Cardiac ventricle fibroblast (primary cell): Measurements from ENCODE around the gene MALAT1. TPM values are rescaled to one million over a fixed set of nuclear protein-coding genes. Genes with fewer than 3 reads are reported as not detected.

Experiments used
- total RNA-seq: library from RNA; depleted of rRNA; stranded (reverse); fragments of >200 nt; gene quantifications from 2 replicates; pipeline ENCODE4 v1.2.3, GENCODE V29; 2015

The MALAT1 gene
- 5,652 and 8,659 TPM in 2 replicates for total RNA-seq

DNA sequence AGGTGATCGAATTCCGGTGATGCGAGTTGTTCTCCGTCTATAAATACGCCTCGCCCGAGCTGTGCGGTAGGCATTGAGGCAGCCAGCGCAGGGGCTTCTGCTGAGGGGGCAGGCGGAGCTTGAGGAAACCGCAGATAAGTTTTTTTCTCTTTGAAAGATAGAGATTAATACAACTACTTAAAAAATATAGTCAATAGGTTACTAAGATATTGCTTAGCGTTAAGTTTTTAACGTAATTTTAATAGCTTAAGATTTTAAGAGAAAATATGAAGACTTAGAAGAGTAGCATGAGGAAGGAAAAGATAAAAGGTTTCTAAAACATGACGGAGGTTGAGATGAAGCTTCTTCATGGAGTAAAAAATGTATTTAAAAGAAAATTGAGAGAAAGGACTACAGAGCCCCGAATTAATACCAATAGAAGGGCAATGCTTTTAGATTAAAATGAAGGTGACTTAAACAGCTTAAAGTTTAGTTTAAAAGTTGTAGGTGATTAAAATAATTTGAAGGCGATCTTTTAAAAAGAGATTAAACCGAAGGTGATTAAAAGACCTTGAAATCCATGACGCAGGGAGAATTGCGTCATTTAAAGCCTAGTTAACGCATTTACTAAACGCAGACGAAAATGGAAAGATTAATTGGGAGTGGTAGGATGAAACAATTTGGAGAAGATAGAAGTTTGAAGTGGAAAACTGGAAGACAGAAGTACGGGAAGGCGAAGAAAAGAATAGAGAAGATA lies at the start of gene MALAT1:
MALAT1 (plus strand) TSS at position 69 of the 736 bp plus-strand sequence.

DNA sequence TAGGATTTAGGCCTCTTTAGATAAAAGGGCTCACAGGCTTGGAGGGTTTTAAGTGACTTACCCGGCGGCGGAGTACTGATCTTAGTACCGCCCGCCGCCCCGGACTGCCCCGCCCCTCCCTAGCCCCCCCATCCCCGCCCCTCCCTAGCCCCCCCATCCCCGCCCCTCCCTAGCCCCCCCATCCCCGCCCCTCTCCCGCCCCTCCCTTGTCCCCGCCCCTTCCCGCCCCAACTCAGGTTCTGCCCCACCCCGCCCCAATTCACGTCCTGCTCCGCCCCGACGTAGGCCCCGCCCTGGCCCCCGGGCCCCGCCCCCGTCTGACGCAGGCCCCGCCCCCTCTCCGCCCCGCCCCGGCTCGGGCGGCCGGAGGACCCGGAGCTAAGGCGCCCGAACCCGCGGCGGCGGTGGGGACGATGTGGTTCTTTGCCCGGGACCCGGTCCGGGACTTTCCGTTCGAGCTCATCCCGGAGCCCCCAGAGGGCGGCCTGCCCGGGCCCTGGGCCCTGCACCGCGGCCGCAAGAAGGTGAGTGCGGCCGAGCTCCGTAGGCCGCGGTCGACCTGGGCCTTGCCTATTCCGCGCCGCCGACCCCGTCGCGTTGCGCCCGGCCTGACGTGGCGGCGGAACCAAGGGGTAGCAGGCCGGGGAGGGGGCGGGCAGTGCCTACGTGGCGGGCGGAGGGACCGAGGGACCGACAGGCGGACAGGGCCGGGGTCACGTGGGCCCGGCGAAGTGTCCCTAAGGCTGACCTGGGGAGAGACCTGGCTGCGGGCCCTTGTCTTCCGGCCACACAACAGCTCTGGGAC lies 26.1 kb downstream of the MALAT1 start, which contains the start of gene SCYL1:
SCYL1 (plus strand) TSS at position 343 of the 805 bp plus-strand sequence; CDS start at position 414, 71 bp downstream.

Other genes starting within 250 kb of the MALAT1 start
- 5.5 and 7.1 TPM in 2 replicates for gene POLA2, start 237.1 kb upstream of the MALAT1 start, total RNA-seq
- gene CDC42EP2, start 184.2 kb upstream of the MALAT1 start, total RNA-seq = 26.9 and 27.3 TPM in 2 replicates
- 41.3 and 47.1 TPM in 2 replicates for gene DPF2, start 165.2 kb upstream of the MALAT1 start, total RNA-seq
- gene TIGD3, start 144.3 kb upstream of the MALAT1 start, total RNA-seq = 0.37 TPM in 1 of 2 replicates, not detected in the other
- gene SLC25A45, start 116.4 kb upstream of the MALAT1 start, total RNA-seq = 3.9 and 5.4 TPM in 2 replicates
- gene FRMD8, start 112.4 kb upstream of the MALAT1 start, total RNA-seq = 43.5 and 50.6 TPM in 2 replicates
- 105 and 106 TPM in 2 replicates for gene NEAT1, start 76.2 kb upstream of the MALAT1 start, total RNA-seq
- 101 and 106 TPM in 2 replicates for gene SCYL1, start 26.0 kb downstream of the MALAT1 start, total RNA-seq
- gene LTBP3, start 59.3 kb downstream of the MALAT1 start, total RNA-seq = 263 and 277 TPM in 2 replicates
- gene ZNRD2, start 71.4 kb downstream of the MALAT1 start, total RNA-seq = 33.3 and 40.4 TPM in 2 replicates
- 36.1 and 36.3 TPM in 2 replicates for gene FAM89B, start 73.5 kb downstream of the MALAT1 start, total RNA-seq
- 23.9 and 38.8 TPM in 2 replicates for gene EHBP1L1, start 77.0 kb downstream of the MALAT1 start, total RNA-seq
- not detected in 2 replicates for gene KCNK7, start 96.8 kb downstream of the MALAT1 start, total RNA-seq
- gene MAP3K11, start 115.2 kb downstream of the MALAT1 start, total RNA-seq = 18.3 and 18.9 TPM in 2 replicates
- gene PCNX3, start 116.7 kb downstream of the MALAT1 start, total RNA-seq = 26.0 and 29.2 TPM in 2 replicates
- gene SIPA1, start 139.1 kb downstream of the MALAT1 start, total RNA-seq = 15.2 and 18.5 TPM in 2 replicates
- 34.2 and 35.8 TPM in 2 replicates for gene RELA, start 163.9 kb downstream of the MALAT1 start, total RNA-seq
- 28.4 and 32.0 TPM in 2 replicates for gene KAT5, start 213.2 kb downstream of the MALAT1 start, total RNA-seq
- gene RNASEH2C, start 221.8 kb downstream of the MALAT1 start, total RNA-seq = 90.9 and 134 TPM in 2 replicates